Stimulated activated naive CD8-positive, alpha-beta T cell treated with anti-CD3 and anti-CD28 coated beads, Interleukin-15, Interleukin-2, amounts not matched to agents 100 U/mL and 50 U/mL, for 24 hours (primary cell): ENCODE results near the gene PAPSS1.
"Not testable (repeated sequence)": the region's sequence is repeated elsewhere in the genome, so short reads cannot be mapped to it uniquely, and the experiment has no call there.

Experiments
- ATAC-seq: fragments of 150-1000 bp; cut with Tn5 transposase; one replicate; pipeline ENCODE4 v1.10.0; 2021
- DNase-seq: peaks from one replicate; pipeline ENCODE4 v3.0.0; 2021

The PAPSS1 gene

GRCh38 chr4:107719922-107720722 lies at the start of gene PAPSS1:
Gene PAPSS1 (minus strand): TSS chr4:107720234. CDS start chr4:107720179, 55 bp downstream.
- ATAC-seq (peak; percentile 93), DNase-seq (peak; percentile 94)

- no peak for DNase-seq
Measured at GRCh38 chr4:107760281-107760947, 40.4 kb upstream of the PAPSS1 start.

GRCh38 chr4:107757864-107758476 lies 37.9 kb upstream of the PAPSS1 start:
- no peak for ATAC-seq
- DNase-seq: no peak

More at GRCh38 chr4:107760281-107760947, 40.4 kb upstream of the PAPSS1 start:
- no peak for ATAC-seq

- ATAC-seq: no peak
- no peak for DNase-seq
Measured at GRCh38 chr4:107757283-107757682, 37.2 kb upstream of the PAPSS1 start.

GRCh38 chr4:107755841-107756356 lies 35.9 kb upstream of the PAPSS1 start:
- no peak for DNase-seq
- no peak for ATAC-seq

GRCh38 chr4:107751670-107752069 lies 31.6 kb upstream of the PAPSS1 start:
- ATAC-seq (no peak), DNase-seq (no peak)

GRCh38 chr4:107747748-107748486 lies 27.9 kb upstream of the PAPSS1 start:
- DNase-seq (no peak), ATAC-seq (no peak)

GRCh38 chr4:107746161-107746560 lies 26.1 kb upstream of the PAPSS1 start:
- DNase-seq (no peak), ATAC-seq (no peak)

GRCh38 chr4:107744532-107744931 lies 24.5 kb upstream of the PAPSS1 start:
- DNase-seq: no peak
- no peak for ATAC-seq

GRCh38 chr4:107743532-107743931 lies 23.5 kb upstream of the PAPSS1 start:
- ATAC-seq (no peak), DNase-seq (no peak)

- DNase-seq (no peak), ATAC-seq (no peak)
Measured at GRCh38 chr4:107742791-107743190, 22.8 kb upstream of the PAPSS1 start.

- ATAC-seq (no peak), DNase-seq (no peak)
Measured at GRCh38 chr4:107742196-107742595, 22.2 kb upstream of the PAPSS1 start.

- DNase-seq (no peak), ATAC-seq (no peak)
Measured at GRCh38 chr4:107740950-107741701, 21.1 kb upstream of the PAPSS1 start.

GRCh38 chr4:107740381-107740780 lies 20.3 kb upstream of the PAPSS1 start:
- DNase-seq (no peak), ATAC-seq (no peak)

- DNase-seq (no peak), ATAC-seq (no peak)
Measured at GRCh38 chr4:107737450-107737849, 17.4 kb upstream of the PAPSS1 start.

GRCh38 chr4:107736924-107737448 lies 17.0 kb upstream of the PAPSS1 start:
- ATAC-seq: peak; percentile 70
- peak; percentile 47 for DNase-seq

GRCh38 chr4:107736037-107736436 lies 16.0 kb upstream of the PAPSS1 start:
- no peak for DNase-seq
- no peak for ATAC-seq

GRCh38 chr4:107734120-107734519 lies 14.1 kb upstream of the PAPSS1 start:
- DNase-seq (no peak), ATAC-seq (no peak)

GRCh38 chr4:107733431-107733925 lies 13.4 kb upstream of the PAPSS1 start:
- ATAC-seq (no peak), DNase-seq (no peak)

GRCh38 chr4:107729050-107729449 lies 9.0 kb upstream of the PAPSS1 start:
- ATAC-seq, DNase-seq: not testable (repeated sequence)
